Testis (tissue), 3 donors: Measurements from ENCODE around the gene CEP83. TPM values are rescaled to one million over a fixed set of nuclear protein-coding genes. Genes with fewer than 3 reads are reported as not detected.

Experiments
- DNase-seq: peaks from one replicate; pipeline ENCODE4 v3.0.0-alpha.2; 2019
- H3K27ac ChIP-seq, 2 donors: fragments of 200-600 bp; sonication (generic); one replicate each; pipeline ENCODE4 v1.5.1; 2019
- H3K27me3 ChIP-seq: fragments of 200-600 bp; sonication (generic); one replicate; pipeline ENCODE4 v1.5.1; 2019
- H3K36me3 ChIP-seq: fragments of 200-600 bp; sonication (generic); one replicate; pipeline ENCODE4 v1.5.1; 2017; ENCODE audit warnings: low read depth; ENCODE audit errors: missing control alignments
- H3K4me1 ChIP-seq: fragments of 200-600 bp; sonication (generic); one replicate; pipeline ENCODE4 v1.5.1; 2019
- H3K4me3 ChIP-seq, 2 donors: fragments of 200-600 bp; sonication (generic); one replicate each; pipeline ENCODE4 v1.5.1; 2017 to 2019
- H3K9me3 ChIP-seq: fragments of 200-600 bp; sonication (generic); one replicate; pipeline ENCODE4 v1.5.1; 2017
- CTCF ChIP-seq, 3 experiments: fragments of 450-650 bp in 2 of 3; fragments of 200-600 bp in 1 of 3; sonication (generic) in 1 of 3; IDR thresholded peaks; one replicate each; pipeline ENCODE4 v1.5.1; 2016 to 2019; ENCODE audit warnings: antibody characterized with exemption in 3 of 3, mild to moderate bottlenecking in 2 of 3, moderate library complexity in 1 of 3
- POLR2A ChIP-seq: fragments of 450-650 bp; IDR thresholded peaks from one replicate; pipeline ENCODE4 v1.6.1; 2017; ENCODE audit warnings: antibody characterized with exemption, mild to moderate bottlenecking, moderate library complexity
- WGBS, 2 donors: methylation state at CpG; one replicate each; pipeline ENCODE4 v1.1.5; 2018; 5-methylcytosine and 5-hydroxymethylcytosine counted together
- intact Hi-C: fragments of 100-400 bp; cut with DNase I; formaldehyde crosslinking; loops from one replicate; pipeline ENCODE4 v1.15.1; 2023; ENCODE audit warnings: low total_unique reads
- polyA plus RNA-seq: library from polyadenylated mRNA; stranded (reverse); fragments of 350-450 nt; fragmentation: Illumina TruSeq; extraction: RNeasy Lipid Tissue Mini Kit (QIAGEN cat#74804); gene quantifications from one replicate; pipeline ENCODE4 v1.2.3, GENCODE V29; 2014; ENCODE audit warnings: low read depth, low replicate concordance; ENCODE audit not compliant: insufficient read depth
- total RNA-seq, 2 donors: library from RNA; depleted of rRNA; stranded (reverse); fragments of >200 nt; gene quantifications; one replicate each; pipeline ENCODE4 v1.2.3, GENCODE V29; 2016

The CEP83 gene
- total and polyA plus RNA-seq, 3 donors from 2014 or later: 17.9 to 64.1 (median 48.4) TPM

- intact Hi-C loops: no loop called here
- Histone ChIP-seq H3K27ac (no peak overlapping the region), H3K9me3 (no peaks in the 10 kb centered on the region), H3K4me1 (no peaks in the 10 kb centered on the region), H3K36me3 (no peaks in the 10 kb centered on the region), H3K27me3 (no peaks in the 10 kb centered on the region), H3K4me3 (no peak overlapping the region)
- no peak for DNase-seq
- WGBS, 2 donors: 90 to 98% methylated on average over 5 of the region's 5 CpGs
- TF ChIP-seq CTCF (IDR thresholded peaks at IDR 0.05) (no peak), POLR2A (no peak)
Measured at GRCh38 chr12:94359761-94360160, 99.9 kb downstream of the CEP83 start.

GRCh38 chr12:94353130-94353529 is 106.5 kb downstream of the CEP83 start:
- no peaks in the 10 kb centered on the region for H3K36me3 ChIP-seq
- H3K9me3 ChIP-seq: no peaks in the 10 kb centered on the region
- no peaks in the 10 kb centered on the region for H3K27me3 ChIP-seq
- no peak for DNase-seq
- no peaks in the 10 kb centered on the region for H3K4me1 ChIP-seq
- 97 to 100% methylated on average over 1 of the region's 1 CpG for WGBS, 2 donors
- no peak overlapping the region for H3K27ac ChIP-seq
- no peak for TF ChIP-seq CTCF (IDR thresholded peaks at IDR 0.05)
- no peak for TF ChIP-seq POLR2A
- no peak overlapping the region for H3K4me3 ChIP-seq
- intact Hi-C loops: no loop called here

- Histone ChIP-seq H3K9me3 (no peaks in the 10 kb centered on the region), H3K27me3 (no peaks in the 10 kb centered on the region), H3K4me1 (no peaks in the 10 kb centered on the region), H3K27ac (no peak overlapping the region), H3K4me3 (no peak overlapping the region), H3K36me3 (no peaks in the 10 kb centered on the region)
- no peak for DNase-seq
- 94% methylated on average over 6 of the region's 6 CpGs for WGBS, 2 donors
- no peak for TF ChIP-seq CTCF (IDR thresholded peaks at IDR 0.05)
- TF ChIP-seq POLR2A: no peak
- intact Hi-C loops: no loop called here
Measured at GRCh38 chr12:94340573-94340972, 119.1 kb downstream of the CEP83 start.

DNA sequence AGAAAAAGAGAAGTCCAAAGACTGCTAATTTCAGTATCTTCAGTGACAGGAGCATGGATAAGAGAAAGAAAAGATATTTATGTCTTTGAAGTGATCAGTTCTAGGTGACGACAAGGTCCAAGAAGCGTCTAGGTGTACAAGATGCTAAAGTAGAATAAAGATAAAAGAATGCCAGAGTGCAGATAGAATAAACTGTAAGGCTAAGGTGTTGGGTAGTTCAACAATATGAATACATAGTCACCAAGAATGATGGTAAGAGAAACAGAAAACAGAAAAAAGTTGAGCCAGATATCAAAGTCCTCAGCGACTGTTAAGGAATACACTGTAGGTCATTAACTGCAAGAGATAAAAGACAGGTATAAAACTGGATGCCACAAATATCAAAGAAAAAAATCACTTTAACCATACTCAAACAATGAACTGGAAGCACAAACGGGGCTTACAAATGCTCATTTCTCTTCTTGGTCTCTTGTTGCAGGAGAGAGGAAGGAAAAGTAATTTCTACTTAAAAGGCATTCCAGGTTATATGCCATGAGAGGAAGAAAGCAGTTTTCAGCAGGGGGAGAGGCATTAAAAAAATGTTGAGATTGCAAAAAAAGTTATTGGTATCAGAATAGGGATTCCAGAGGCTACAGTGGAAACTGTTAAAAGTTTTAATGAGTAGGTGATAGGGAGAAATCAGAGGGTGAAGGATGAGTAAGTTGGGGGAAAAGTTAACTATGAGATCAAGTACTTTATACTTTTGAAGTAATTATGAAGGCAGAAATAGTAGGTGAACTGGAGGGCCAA is 121.5 kb downstream of the CEP83 start:
- Histone ChIP-seq H3K9me3 (no peaks in the 10 kb centered on the region), H3K4me3 (no peak overlapping the region), H3K27me3 (no peaks in the 10 kb centered on the region), H3K36me3 (no peaks in the 10 kb centered on the region), H3K4me1 (no peaks in the 10 kb centered on the region), H3K27ac (no peak overlapping the region)
- intact Hi-C loops: no loop called here
- no peak for TF ChIP-seq CTCF (IDR thresholded peaks at IDR 0.05)
- no peak for TF ChIP-seq POLR2A
- WGBS, 2 donors: 89 to 93% methylated on average over 4 of the region's 4 CpGs
- no peak for DNase-seq
